ENCODE measurements around the gene CBLC.
"Not testable (repeated sequence)": the region's sequence is repeated elsewhere in the genome, so short reads cannot be mapped to it uniquely, and the experiment has no call there.

The CBLC gene

GRCh38 chr19:44765033-44765948 lies 12.4 kb upstream of the CBLC start:
- no peak overlapping the region for H3K4me3 ChIP-seq (ENCODE audit: low read depth, low read length)
- DNase-seq (ENCODE audit: low read depth): no peak
- TF ChIP-seq CTCF (IDR thresholded peaks at IDR 0.05; ENCODE audit: control insufficient read depth, extremely low read depth, insufficient read depth): no peak

- DNase-seq (ENCODE audit: low read depth): no peak
- no peak overlapping the region for H3K4me3 ChIP-seq (ENCODE audit: low read depth, low read length)
- TF ChIP-seq CTCF (IDR thresholded peaks at IDR 0.05; ENCODE audit: control insufficient read depth, extremely low read depth, insufficient read depth): no peak
Measured at GRCh38 chr19:44765949-44766335, 11.7 kb upstream of the CBLC start.

GRCh38 chr19:44767295-44768180 lies 10.2 kb upstream of the CBLC start:
- no peak for DNase-seq (ENCODE audit: low read depth)
- no peak for TF ChIP-seq CTCF (IDR thresholded peaks at IDR 0.05; ENCODE audit: control insufficient read depth, extremely low read depth, insufficient read depth)
- H3K4me3 ChIP-seq (ENCODE audit: low read depth, low read length): no peak overlapping the region

- no peak overlapping the region for H3K4me3 ChIP-seq (ENCODE audit: low read depth, low read length)
- TF ChIP-seq CTCF (IDR thresholded peaks at IDR 0.05; ENCODE audit: control insufficient read depth, extremely low read depth, insufficient read depth): peak; percentile 56
- DNase-seq (ENCODE audit: low read depth): peak; percentile 65
Measured at GRCh38 chr19:44770550-44771257, 7.0 kb upstream of the CBLC start.

GRCh38 chr19:44772144-44772543 lies 5.5 kb upstream of the CBLC start:
- DNase-seq (ENCODE audit: low read depth); H3K4me3 ChIP-seq (ENCODE audit: low read depth, low read length): not testable (repeated sequence)

GRCh38 chr19:44772959-44773358 lies 4.7 kb upstream of the CBLC start:
- no peak overlapping the region for H3K4me3 ChIP-seq (ENCODE audit: low read depth, low read length)
- no peak for DNase-seq (ENCODE audit: low read depth)
- TF ChIP-seq CTCF (IDR thresholded peaks at IDR 0.05; ENCODE audit: control insufficient read depth, extremely low read depth, insufficient read depth): no peak

All from LNCaP clone FGC (cell line).